ENCODE data around the gene PCDHGA4.
"Not testable (repeated sequence)": the region's sequence is repeated elsewhere in the genome, so short reads cannot be mapped to it uniquely, and the experiment has no call there.

The PCDHGA4 gene

DNA sequence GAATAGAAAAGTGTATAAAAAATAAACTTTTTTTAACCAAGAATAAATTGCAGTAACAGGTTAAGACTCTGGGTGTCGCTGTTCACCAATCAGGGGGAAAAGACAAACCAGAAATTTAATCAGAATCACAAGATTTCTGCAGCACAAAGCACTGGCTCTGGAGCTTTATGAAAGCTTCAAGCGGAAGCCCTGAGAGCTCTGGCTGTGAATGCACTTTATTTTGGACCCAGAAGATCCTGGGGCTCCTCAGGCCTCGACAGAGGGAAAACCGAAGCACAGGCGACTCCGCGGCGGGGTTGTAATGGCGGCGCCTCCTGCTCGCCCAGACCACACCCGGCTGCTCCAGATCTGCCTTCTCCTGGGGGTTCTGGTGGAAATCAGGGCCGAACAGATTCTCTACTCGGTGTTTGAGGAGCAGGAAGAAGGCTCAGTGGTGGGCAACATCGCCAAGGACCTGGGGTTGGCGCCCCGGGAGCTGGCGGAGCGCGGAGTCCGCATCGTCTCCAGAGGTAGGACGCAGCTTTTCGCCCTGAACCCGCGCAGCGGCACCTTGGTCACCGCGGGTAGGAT lies at the start of gene PCDHGA4:
PCDHGA4 (plus strand) TSS at position 122 of the 570 bp plus-strand sequence; CDS start at position 209, 87 bp downstream.
- DNase-seq = no peak

DNA sequence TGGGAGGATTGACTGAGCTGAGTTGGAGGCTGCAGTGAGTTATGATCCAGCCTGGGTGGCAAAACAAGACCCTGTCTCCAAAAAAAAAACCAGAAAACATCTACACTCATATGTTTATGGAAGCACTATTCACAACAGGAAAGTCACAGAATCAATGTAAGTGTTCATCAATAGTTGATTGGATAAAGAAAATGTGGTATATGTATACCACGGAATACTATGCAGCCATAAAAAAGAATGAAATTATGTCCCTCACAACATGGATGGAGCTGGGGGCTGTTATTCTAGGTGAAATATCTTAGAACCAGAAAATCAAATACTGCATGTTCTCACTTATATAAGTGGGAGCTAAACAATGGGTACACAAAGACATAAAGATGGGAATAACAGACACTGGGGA lies 48.2 kb upstream of the PCDHGA4 start:
- DNase-seq = no peak

DNA sequence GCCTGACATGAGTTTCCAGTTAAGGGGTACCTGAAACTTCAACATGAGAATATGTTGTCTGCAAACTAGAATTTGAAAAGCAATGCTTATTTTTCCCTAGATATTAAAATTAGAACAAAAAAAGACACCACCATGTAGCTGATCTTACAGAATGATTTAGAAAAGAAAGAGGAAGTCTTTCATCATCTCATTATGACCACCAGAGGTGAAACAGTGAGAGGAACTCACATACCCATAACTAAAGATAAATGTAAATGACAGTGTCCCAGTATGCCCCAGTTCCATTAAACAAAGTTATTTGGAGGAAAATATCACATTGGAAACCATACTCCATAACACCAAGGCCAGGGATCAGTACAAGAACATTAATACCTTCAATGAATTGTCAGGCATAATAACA lies 41.1 kb upstream of the PCDHGA4 start:
- no peak for DNase-seq

DNA sequence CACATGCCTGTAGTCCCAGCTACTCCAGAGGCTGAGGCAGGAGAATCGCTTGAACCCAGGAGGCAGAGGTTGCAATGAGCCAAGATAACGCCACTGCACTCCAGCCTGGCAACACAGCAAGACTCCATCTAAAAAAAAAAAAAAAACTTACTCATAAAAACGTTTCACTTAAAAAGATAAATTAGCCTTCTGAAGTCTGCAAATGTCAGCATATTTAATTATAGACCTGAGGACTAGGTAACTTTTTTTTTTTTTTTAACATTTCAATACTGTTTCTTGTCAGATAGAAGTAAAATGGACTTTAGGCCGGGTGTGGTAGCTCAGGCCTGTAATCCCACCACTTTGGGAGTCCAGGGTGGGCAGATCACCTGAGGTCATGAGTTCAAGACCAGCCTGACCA lies 37.9 kb upstream of the PCDHGA4 start:
- not testable (repeated sequence) for DNase-seq

DNA sequence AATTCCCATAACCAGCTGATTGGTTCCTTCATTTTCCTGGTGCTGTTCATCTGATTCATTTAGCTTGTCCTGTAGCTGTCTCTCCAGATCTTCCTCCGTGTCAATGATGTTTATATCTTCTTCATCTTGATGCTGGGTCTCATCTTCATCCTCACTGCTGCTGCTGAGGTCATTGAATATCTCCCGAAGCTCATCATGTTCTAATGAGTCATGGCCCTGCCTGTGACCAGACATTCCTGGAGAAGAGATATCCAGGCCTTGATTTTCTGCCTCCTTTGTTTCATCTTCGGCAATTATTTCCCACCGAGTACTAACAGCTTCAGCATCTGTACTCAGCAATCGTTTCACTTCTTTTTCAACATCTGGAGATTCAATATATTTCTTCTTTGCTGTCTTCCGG lies 35.6 kb upstream of the PCDHGA4 start:
- DNase-seq = no peak

DNA sequence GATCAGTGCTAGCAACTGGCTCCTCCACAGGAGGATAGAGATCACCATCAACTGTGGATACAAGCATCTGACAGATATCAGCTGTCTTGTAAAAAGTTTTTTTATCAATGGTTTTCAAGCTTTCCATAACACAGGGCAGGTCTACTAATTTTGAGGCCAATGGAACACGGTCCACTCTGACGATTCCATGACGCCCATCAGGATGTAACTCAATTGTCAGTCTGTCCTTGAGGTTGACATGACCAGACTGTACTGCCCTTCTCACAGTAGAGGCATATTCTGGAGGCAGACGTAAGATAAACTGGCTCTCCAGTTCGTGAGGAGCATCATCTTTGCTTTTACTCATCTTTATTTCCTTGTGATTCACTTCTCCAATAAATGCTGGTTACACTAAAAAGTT lies 35.1 kb upstream of the PCDHGA4 start:
- DNase-seq = no peak

DNA sequence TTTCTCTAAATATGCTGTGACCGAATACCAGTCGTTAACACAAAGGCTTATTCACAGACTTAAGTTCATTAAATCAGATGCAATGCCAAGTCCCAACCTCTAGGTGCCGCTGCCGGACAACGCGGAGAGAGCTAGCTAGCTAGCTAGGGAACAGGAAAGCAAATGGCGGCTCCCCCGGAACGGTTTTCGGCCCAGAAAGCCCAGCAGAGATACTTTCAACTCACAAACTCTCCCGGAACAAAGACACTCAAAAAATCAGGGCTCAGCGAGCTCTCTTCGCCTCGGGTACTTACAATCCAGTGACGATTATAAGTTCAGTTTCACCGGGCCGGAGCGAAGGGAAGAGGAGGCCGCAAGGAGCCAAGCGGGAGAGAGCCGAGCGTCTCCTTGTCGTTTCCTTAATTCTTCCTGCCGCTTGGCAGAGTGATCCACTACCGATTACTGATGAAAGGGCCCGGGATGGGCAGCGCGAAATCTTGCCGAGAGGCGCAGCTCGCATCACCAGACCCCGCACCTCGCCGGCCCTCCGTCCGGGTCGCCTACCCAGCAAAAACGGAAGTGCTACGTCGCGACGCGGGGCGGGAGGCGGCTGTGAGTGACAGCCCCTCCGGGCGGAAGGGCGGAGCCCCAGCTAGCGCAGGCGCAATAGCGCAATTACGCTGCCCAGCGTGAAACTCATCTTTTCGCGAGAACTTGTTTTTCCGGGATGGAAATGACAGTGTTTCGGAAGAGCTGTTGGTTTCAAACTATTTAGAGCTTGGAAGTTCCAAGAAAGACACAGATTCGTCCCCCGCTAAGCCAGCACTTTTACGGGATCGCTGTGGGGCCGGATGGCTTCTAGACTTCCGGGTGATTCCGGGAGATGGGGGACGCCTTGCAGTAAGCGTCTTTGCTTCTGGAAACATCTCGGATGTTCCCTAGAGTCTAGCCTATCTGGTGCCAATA lies 34.3 kb upstream of the PCDHGA4 start, which contains the start of gene TAF7:
TAF7 (minus strand) TSS at position 560 of the 945 bp plus-strand sequence. CDS start 740 bp downstream, outside the sequence.
- peak; percentile 76 to 89 for DNase-seq

DNA sequence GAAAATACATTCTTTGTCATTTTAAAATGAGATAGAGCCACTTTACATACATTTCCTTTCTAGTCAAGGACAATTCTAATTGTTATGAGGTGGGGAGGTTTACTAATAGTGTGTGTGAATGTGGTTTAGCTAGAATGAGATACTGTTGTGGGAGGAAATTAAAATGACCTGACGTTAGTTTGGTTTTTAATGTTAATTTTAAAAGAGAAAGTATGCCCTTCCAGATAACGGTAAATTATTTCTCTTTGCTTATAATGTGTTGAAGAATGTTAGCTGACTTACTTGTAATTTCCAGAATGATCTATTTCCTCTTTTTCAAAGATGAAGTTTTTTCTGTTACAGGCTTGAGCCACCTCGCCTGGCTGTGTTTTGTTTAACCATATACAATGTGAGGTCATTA lies 32.6 kb upstream of the PCDHGA4 start:
- DNase-seq = no peak

DNA sequence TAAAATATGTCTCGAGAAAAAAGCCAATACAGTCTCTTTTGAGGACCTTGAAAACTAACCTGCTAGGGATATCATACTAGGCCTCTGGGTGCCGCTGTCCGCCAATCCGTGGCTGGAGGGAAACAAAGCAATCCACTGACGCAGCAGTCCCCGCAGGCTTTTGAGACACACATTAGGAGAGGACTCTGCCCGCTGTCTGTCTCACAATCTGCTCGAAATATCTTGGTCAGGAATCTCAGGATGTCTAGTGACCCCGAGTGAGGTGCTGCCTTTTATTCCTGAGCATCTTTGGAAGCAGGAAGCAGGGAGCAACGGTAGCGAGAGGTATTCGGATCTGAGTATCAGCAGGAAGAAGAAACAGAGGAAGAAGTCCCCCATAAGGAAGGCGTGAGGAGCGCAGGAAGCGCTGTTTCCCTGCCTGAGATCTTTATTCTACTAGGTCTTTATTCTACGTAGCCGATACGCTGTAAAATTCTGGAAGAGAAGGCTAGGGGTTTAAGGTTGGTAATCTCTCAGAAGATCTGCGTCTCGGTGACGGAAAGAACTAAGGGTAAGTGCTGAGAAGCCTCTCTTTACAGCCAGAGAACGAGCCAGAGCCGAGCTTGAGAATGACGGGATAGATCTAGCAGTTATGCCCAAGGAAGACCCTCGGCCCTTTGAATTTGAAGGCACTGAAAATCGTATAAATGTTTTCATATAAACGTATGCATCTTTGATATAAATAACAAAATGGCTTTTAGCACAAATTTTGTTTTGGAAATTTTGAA lies 28.6 kb upstream of the PCDHGA4 start:
- DNase-seq = peak; percentile 1 to 28

DNA sequence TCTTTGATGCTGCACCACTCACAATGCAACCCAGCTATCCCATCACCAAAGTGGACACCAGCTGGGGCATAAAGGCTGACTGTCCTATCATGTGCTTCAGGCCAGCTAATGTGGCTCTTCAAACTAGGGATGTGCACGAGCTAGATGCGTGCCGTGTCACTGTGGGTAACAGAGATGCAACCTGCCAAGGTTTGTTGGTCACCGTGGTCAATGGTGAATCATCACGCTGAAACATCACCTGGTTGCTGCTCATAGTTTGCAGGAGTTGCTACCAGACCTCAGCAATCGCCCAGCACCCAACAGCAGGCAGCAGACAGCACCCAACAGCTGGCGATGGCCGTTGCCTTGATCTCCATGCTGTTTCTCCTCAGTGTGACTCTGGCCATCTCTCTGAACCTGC lies 26.6 kb upstream of the PCDHGA4 start:
- no peak for DNase-seq

DNA sequence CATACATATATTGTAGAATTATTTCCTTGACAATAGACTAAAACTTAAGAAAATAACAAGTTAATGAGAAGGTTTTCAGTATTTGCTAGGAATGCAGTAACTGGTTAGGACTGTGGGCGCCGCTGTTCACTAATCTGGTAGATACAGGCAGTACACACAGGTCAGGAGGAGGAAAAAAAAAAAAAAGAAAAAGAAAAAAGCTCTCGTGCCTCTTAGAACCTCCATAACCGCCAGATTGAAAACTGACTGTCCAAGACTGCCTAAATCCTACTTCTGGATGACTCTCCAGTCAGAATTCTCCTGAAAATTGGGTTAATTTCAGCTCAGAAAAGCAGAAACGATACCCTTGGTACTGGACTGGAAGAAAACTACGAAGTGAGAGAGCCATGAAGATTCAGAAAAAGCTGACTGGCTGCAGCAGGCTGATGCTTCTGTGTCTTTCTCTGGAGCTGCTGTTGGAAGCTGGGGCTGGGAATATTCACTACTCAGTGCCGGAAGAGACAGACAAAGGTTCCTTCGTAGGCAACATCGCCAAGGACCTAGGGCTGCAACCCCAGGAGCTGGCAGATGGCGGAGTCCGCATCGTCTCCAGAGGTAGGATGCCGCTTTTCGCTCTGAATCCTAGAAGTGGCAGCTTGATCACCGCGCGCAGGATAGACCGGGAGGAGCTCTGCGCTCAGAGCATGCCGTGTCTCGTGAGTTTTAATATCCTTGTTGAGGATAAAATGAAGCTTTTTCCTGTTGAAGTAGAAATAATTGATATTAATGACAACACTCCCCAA lies 24.3 kb upstream of the PCDHGA4 start, which contains the start of gene PCDHGA1:
PCDHGA1 (plus strand) TSS at position 216 of the 782 bp plus-strand sequence.
- peak in 1 of 2 experiments; percentile 0 for DNase-seq

DNA sequence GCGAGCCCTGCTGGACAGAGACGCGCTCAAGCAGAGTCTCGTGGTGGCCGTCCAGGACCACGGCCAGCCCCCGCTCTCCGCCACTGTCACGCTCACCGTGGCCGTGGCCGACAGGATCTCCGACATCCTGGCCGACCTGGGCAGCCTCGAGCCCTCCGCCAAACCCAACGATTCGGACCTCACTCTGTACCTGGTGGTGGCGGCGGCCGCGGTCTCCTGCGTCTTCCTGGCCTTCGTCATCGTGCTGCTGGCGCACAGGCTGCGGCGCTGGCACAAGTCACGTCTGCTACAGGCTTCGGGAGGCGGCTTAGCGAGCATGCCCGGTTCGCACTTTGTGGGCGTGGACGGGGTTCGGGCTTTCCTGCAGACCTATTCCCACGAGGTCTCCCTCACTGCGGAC lies 22.2 kb upstream of the PCDHGA4 start:
- not testable (repeated sequence) for DNase-seq

DNA sequence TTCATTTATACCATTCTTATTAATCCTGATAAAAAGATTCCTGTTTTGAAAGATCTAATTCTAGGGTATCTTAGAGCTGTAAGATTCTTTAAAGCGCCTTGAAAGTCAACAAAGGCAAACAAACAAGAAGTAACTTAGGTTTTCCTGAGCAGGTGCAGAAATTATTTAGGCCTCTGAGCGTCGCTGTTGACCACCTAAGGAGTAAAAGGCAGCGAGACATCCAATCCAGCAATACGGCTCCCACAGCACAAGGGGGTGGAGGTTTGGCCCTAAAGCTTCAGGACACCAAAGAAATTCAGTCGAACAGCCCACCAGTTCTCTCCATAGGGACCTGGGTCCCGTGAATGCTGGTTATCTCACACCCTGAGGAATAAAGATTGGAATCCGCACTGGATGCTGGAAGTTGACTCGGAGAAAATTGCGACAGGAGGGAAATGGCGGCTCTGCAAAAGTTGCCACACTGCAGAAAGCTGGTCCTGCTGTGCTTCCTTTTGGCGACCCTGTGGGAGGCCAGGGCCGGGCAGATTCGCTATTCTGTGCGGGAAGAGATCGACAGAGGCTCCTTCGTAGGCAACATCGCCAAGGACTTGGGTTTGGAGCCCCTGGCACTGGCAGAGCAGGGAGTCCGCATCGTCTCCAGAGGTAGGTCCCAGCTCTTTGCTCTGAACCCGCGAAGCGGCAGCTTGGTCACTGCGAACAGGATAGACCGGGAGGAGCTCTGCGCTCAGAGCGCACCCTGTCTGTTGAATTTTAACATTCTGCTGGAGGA lies 16.1 kb upstream of the PCDHGA4 start, which contains the start of gene PCDHGA2:
PCDHGA2 (plus strand) TSS at position 223 of the 769 bp plus-strand sequence.
- DNase-seq = peak in 1 of 2 experiments; percentile 13

DNA sequence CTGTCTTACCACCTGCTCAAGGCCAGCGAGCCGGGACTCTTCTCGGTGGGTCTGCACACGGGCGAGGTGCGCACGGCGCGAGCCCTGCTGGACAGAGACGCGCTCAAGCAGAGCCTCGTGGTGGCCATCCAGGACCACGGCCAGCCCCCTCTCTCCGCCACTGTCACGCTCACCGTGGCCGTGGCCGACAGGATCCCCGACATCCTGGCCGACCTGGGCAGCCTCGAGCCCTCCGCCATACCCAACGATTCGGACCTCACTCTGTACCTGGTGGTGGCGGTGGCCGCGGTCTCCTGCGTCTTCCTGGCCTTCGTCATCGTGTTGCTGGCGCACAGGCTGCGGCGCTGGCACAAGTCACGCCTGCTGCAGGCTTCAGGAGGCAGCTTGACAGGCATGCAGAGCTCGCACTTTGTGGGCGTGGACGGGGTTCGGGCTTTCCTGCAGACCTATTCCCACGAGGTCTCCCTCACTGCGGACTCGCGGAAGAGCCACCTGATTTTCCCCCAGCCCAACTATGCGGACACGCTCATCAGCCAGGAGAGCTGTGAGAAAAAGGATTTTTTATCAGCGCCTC lies 14.0 kb upstream of the PCDHGA4 start:
- not testable (repeated sequence) for DNase-seq

DNA sequence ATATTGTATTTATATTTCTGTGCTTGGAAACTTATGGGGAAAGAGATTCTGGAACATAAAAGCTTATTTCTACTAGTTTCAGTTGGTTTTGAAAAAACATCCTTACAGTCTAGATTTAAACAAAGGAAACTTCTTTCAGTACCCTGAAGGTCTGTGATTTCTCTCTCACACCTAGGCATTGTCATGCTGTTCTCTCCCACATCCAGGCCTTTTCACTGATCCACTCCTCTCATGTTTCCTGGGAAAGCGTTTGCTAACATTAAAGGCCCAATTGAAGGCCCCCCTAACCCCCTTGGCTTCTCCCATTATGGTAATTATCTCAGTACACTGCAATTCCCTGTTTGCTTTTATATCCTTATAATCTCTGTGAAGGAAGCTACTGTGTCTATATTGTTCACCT lies 12.0 kb upstream of the PCDHGA4 start:
- DNase-seq = no peak

DNA sequence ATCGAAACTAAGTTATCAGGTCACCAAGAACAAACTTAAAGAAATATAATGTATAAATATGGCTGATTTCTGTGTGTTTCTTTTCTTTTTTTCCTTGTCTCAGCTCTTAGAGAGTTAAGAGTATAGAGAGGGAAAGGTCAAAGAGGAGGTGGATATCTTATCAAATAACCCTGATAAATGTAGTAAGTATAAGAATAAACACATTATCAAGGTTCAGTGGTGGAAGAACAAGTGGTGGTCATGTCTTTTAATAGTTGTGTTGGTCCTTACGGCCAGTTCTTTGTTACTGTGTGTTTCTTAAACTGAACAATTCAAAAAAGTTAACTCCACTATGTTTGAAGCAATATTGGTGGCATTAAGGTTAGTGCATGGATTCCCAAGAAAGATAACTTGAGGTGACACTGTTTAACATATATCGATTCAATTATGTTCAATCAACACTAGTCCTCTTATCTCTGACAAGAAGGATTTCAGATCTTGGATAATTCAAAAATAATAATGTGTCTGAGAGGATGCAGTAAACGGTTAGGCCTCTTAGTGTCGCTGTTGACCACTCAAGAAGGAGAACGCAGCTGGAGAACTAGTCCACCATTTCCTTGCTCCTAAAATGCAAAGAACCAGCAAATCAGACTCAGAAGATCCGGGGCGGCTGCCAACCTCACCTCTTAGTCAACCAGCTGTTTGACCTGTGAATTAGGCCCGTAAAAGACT lies 11.4 kb upstream of the PCDHGA4 start, which contains the start of gene PCDHGA3:
PCDHGA3 (plus strand) TSS at position 588 of the 711 bp plus-strand sequence. CDS start 205 bp downstream, outside the sequence.
- DNase-seq = peak in 1 of 2 experiments; percentile 0

DNA sequence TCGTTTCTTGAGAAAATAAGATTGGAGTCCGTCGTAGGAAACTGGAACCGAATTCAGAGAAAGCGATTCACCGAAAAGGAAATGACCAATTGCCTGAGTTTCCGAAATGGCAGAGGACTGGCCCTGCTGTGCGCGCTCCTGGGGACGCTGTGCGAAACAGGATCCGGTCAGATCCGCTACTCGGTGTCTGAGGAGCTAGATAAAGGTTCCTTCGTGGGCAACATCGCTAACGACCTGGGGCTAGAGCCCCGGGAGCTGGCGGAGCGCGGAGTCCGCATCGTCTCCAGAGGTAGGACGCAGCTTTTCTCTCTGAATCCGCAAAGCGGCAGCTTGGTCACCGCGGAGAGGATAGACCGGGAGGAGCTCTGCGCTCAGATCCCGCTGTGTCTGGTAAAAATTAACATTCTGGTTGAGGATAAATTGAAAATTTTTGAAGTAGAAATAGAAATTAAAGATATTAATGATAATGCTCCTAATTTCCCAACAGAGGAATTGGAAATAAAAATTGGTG lies 10.8 kb upstream of the PCDHGA4 start:
- DNase-seq = no peak

DNA sequence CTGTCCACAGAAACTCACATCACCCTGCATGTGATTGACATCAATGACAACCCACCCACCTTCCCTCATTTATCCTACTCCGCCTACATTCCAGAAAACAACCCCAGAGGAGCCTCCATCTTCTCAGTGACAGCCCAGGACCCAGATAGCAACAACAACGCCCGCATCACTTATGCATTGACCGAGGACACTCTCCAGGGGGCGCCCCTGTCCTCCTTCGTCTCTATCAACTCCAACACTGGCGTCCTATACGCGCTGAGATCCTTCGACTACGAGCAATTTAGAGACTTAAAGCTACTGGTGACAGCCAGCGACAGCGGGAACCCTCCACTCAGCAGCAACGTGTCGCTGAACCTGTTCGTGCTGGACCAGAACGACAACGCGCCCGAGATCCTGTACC lies 9.5 kb upstream of the PCDHGA4 start:
- DNase-seq = no peak

DNA sequence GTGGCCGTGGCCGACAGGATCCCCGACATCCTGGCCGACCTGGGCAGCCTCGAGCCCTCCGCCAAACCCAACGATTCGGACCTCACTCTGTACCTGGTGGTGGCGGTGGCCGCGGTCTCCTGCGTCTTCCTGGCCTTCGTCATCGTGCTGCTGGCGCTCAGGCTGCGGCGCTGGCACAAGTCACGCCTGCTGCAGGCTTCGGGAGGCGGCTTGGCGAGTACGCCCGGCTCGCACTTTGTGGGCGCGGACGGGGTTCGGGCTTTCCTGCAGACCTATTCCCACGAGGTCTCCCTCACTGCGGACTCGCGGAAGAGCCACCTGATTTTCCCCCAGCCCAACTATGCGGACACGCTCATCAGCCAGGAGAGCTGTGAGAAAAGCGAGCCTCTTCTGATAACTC lies 8.8 kb upstream of the PCDHGA4 start:
- not testable (repeated sequence) for DNase-seq

Measured in NCI-H524 (cell line).